Neural progenitor cell (in vitro differentiated cells): ENCODE results near the gene BTBD10. TPM values are rescaled to one million over a fixed set of nuclear protein-coding genes. Genes with fewer than 3 reads are reported as not detected.

Experiments
- DNase-seq: peaks from one replicate; pipeline ENCODE4 v3.0.0-alpha.2; 2016; ENCODE audit warnings: low spot score
- H2AFZ ChIP-seq: fragments of 200-600 bp; sonication (generic); replicated peaks from 2 replicates; pipeline ENCODE4 v1.6.1; 2016; ENCODE audit warnings: antibody characterized with exemption
- H3F3A ChIP-seq: fragments of 200-600 bp; sonication (generic); 2 replicates; pipeline ENCODE4 v1.6.1; 2016; ENCODE audit warnings: antibody characterized with exemption, low read depth
- H3K27ac ChIP-seq: fragments of 200-600 bp; sonication (generic); 2 replicates; pipeline ENCODE4 v1.5.1; 2016; ENCODE audit warnings: mild to moderate bottlenecking
- H3K27me3 ChIP-seq: fragments of 200-600 bp; sonication (generic); 2 replicates; pipeline ENCODE4 v1.6.1; 2016; ENCODE audit warnings: mild to moderate bottlenecking, moderate library complexity
- H3K36me3 ChIP-seq: fragments of 200-600 bp; sonication (generic); 2 replicates; pipeline ENCODE4 v1.5.1; 2016
- H3K4me1 ChIP-seq: fragments of 200-600 bp; sonication (generic); 2 replicates; pipeline ENCODE4 v1.6.1; 2016; ENCODE audit warnings: mixed run types
- H3K4me2 ChIP-seq: fragments of 200-600 bp; sonication (generic); 2 replicates; pipeline ENCODE4 v1.6.1; 2016
- H3K4me3 ChIP-seq: fragments of 200-600 bp; sonication (generic); 2 replicates; pipeline ENCODE4 v1.5.1; 2016
- H3K79me2 ChIP-seq: fragments of 200-600 bp; sonication (generic); 2 replicates; pipeline ENCODE4 v1.6.1; 2016; ENCODE audit warnings: low read depth
- H3K9ac ChIP-seq: fragments of 200-600 bp; sonication (generic); 2 replicates; pipeline ENCODE4 v1.6.1; 2016
- H3K9me3 ChIP-seq: fragments of 200-600 bp; sonication (generic); 2 replicates; pipeline ENCODE4 v1.5.1; 2016; ENCODE audit warnings: low read depth
- H4K20me1 ChIP-seq: fragments of 200-600 bp; sonication (generic); 2 replicates; pipeline ENCODE4 v1.6.1; 2016; ENCODE audit warnings: low read depth
- H3K27ac Mint-ChIP-seq: 3 replicates; pipeline ENCODE4 v1.8.0; 2021; ENCODE audit warnings: mixed read lengths
- H3K27me3 Mint-ChIP-seq: 2 replicates; pipeline ENCODE4 v1.8.0; 2022; ENCODE audit warnings: low read depth, mild to moderate bottlenecking, inconsistent platforms, moderate library complexity, mixed read lengths; ENCODE audit not compliant: insufficient read depth
- H3K36me3 Mint-ChIP-seq: 3 replicates; pipeline ENCODE4 v1.8.0; 2021; ENCODE audit warnings: mixed read lengths
- H3K4me1 Mint-ChIP-seq: 3 replicates; pipeline ENCODE4 v1.8.0; 2021; ENCODE audit warnings: mixed read lengths
- H3K4me3 Mint-ChIP-seq: 3 replicates; pipeline ENCODE4 v1.8.0; 2021; ENCODE audit warnings: mild to moderate bottlenecking, moderate library complexity, mixed read lengths
- H3K9me3 Mint-ChIP-seq: 3 replicates; pipeline ENCODE4 v1.8.0; 2020; ENCODE audit warnings: mixed read lengths
- CTCF ChIP-seq: fragments of 200-600 bp; sonication (generic); IDR thresholded peaks from 2 replicates; pipeline ENCODE4 v1.5.1; 2017; ENCODE audit warnings: antibody characterized with exemption, mild to moderate bottlenecking
- EZH2 ChIP-seq: fragments of 200-600 bp; sonication (generic); IDR thresholded peaks from 2 replicates; pipeline ENCODE4 v1.6.1; 2017; ENCODE audit warnings: antibody characterized with exemption, mild to moderate bottlenecking, moderate library complexity
- EZH2phosphoT487 ChIP-seq: fragments of 200-600 bp; sonication (generic); IDR thresholded peaks from 2 replicates; pipeline ENCODE4 v1.6.1; 2017; ENCODE audit warnings: antibody characterized with exemption
- total RNA-seq: library from RNA; depleted of rRNA; stranded (reverse); fragments of >200 nt; gene quantifications from 2 replicates; pipeline ENCODE4 v1.2.3, GENCODE V29; 2015; ENCODE audit warnings: low replicate concordance

The BTBD10 gene
- total RNA-seq, 1 donor from 2014 or later = 59.3 TPM

GRCh38 chr11:13338427-13339069, 124.5 kb downstream of the BTBD10 start:
- H3K4me3 ChIP-seq = no peak overlapping the region
- no peak overlapping the region for H3K9ac ChIP-seq
- peak overlapping the region; percentile 36 for H3K27ac Mint-ChIP-seq

GRCh38 chr11:13338019-13338426, 125.0 kb downstream of the BTBD10 start:
- Histone ChIP-seq H3F3A (no peaks in the 10 kb centered on the region), H3K27me3 (no peaks in the 10 kb centered on the region), H4K20me1 (no peaks in the 10 kb centered on the region), H3K4me3 (no peak overlapping the region), H3K27ac (no peak overlapping the region), H2AFZ (no peak overlapping the region), H3K9me3 (no peaks in the 10 kb centered on the region), H3K36me3 (no peaks in the 10 kb centered on the region), H3K4me2 (no peak overlapping the region), H3K9ac (no peak overlapping the region), H3K79me2 (no peaks in the 10 kb centered on the region), H3K4me1 (no peaks in the 10 kb centered on the region)
- TF ChIP-seq EZH2phosphoT487 = no peak
- no peak for TF ChIP-seq EZH2
- TF ChIP-seq CTCF = no peak
- DNase-seq = no peak
- Mint-ChIP-seq H3K36me3 (no peaks in the 10 kb centered on the region), H3K4me1 (peaks cover 15% of the 10 kb centered on the region), H3K27me3 (peaks cover 5% of the 10 kb centered on the region), H3K27ac (peak overlapping the region; percentile 36), H3K4me3 (no peak overlapping the region), H3K9me3 (no peaks in the 10 kb centered on the region)

More at GRCh38 chr11:13338427-13339069, 124.5 kb downstream of the BTBD10 start:
- Mint-ChIP-seq H3K4me1 (peaks cover 15% of the 10 kb centered on the region), H3K36me3 (no peaks in the 10 kb centered on the region), H3K9me3 (no peaks in the 10 kb centered on the region), H3K27me3 (peaks cover 5% of the 10 kb centered on the region), H3K4me3 (no peak overlapping the region)
- DNase-seq = no peak
- no peaks in the 10 kb centered on the region for H3K36me3 ChIP-seq
- H3F3A ChIP-seq = no peaks in the 10 kb centered on the region
- H2AFZ ChIP-seq = no peak overlapping the region
- no peaks in the 10 kb centered on the region for H3K4me1 ChIP-seq
- H3K27me3 ChIP-seq = no peaks in the 10 kb centered on the region
- H3K4me2 ChIP-seq = no peak overlapping the region
- H3K9me3 ChIP-seq = no peaks in the 10 kb centered on the region
- H3K27ac ChIP-seq = no peak overlapping the region
- H4K20me1 ChIP-seq = no peaks in the 10 kb centered on the region
- no peak for TF ChIP-seq EZH2
- TF ChIP-seq EZH2phosphoT487 = no peak
- TF ChIP-seq CTCF = no peak
- H3K79me2 ChIP-seq = no peaks in the 10 kb centered on the region

Other genes starting within 250 kb of the BTBD10 start
- 4.5 and 26.5 TPM in 2 replicates for gene BMAL1, start 185.4 kb downstream of the BTBD10 start, total RNA-seq
- not detected in 2 replicates for gene PTH, start 32.8 kb upstream of the BTBD10 start, total RNA-seq
- gene FAR1, start 205.4 kb upstream of the BTBD10 start, total RNA-seq = 75.5 and 139 TPM in 2 replicates